T-helper 9 cell (primary cell): ENCODE data around the gene DNA2.
A peak's percentile ranks its signal among the peaks of the same experiment; 100 is the strongest.

Source experiments
- DNase-seq: peaks from one replicate; pipeline ENCODE4 v3.0.0-alpha.2; 2020

The DNA2 gene

GRCh38 chr10:68440898-68441297 lies 30.9 kb downstream of the DNA2 start:
- DNase-seq = no peak

DNA sequence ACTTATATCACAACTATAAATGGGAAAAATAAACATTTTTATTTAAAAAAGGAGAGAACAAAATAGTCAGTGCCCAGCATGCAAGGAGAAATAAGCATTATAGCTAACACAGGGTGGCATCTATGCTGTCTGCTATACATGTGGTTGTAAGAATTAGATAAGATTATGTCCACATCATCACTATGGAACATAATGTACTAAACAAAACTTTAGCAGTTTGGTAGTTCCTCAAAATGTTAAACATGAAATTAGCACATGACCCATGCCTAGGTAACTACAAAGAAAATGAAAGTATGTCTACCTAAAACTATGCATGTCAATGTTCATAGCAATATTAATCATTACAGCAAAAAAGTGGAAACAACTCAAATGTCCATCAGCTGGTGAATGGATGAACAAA lies 36.0 kb downstream of the DNA2 start:
- DNase-seq = no peak

DNA sequence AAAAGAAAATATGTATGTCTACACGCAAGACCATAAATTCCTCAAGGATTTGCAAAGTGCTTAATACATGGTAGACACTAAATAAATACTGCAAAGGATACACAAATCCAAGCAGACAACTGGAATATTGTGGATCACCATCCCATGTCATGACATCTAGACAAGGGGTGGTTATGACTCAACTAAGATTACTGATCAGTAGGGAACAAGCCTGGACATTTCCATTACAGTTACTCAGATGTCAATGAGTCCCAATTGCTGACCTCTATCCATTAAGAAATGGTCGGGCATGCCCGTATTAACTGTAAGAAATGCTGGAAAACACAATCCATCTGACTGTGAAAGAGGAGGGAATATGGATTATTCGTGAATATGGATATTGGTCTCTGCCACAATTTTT lies 37.1 kb downstream of the DNA2 start:
- no peak for DNase-seq

DNA sequence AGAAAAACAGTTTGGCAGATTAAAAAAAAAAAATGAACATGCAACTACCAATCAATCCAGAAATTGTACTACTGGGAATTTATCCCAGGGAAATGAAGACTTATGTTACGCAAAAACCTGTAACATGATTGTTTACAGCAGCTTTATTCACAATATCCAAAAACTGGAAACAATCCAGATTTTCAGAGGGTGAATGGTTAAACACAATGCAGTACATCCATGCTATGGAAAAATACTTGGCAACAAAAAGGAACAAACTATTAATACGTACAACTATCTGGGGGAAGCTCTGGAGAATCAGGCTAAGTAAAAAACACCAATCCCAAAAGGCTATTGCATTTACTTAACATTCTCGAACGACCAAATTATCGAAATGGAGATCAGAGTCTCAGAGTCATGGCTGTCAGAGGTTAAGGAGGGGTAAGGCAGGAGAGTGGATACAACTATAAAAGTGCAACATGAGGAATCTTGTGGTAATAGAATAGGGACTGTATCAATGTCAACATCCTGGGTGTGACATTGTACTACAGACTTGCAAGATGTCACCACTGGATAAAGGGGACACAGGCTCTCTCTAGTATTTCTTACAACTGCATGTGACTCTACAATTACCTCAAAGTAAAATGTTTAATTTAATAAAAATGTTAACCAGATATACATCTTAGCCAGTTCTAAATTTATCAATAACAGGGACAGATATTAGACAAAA lies 43.2 kb downstream of the DNA2 start:
- DNase-seq = no peak

DNA sequence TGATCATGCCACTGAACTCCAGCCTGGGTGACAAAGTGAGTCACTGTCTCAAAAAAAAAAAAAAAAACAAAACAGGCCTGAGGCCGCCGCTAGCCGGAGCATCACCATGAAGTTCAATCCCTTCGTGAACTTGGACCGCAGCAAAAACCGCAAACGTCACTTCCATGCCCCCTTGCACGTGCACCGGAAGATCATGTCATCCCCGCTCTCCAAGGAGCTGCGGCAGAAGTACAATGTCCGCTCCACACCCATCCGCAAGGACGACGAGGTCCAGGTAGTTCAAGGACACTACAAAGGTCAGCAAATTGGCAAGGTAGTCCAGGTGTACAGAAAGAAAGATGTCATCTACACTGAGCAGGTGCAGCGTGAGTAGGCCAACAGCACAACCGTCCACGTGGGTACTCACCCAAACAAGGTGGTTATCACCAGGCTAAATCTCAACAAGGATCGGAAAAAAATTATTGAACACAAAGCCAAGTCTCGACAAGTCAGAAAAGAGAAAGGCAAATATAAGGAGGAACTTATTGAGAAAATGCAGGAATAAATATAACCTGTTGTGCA lies 47.2 kb downstream of the DNA2 start:
- no peak for DNase-seq

GRCh38 chr10:68423522-68423921 lies 48.3 kb downstream of the DNA2 start:
- no peak for DNase-seq

- DNase-seq = no peak
Measured at GRCh38 chr10:68419376-68419775, 52.4 kb downstream of the DNA2 start.

GRCh38 chr10:68408898-68409518 lies 62.8 kb downstream of the DNA2 start:
- no peak for DNase-seq

- DNase-seq = peak; percentile 68
Measured at GRCh38 chr10:68406815-68407548, 64.8 kb downstream of the DNA2 start, which contains the start of gene RUFY2. TSS of gene RUFY2 (minus strand) at chr10:68407277. CDS start at chr10:68407189, 88 bp downstream.

GRCh38 chr10:68406111-68406814 lies 65.5 kb downstream of the DNA2 start:
- no peak for DNase-seq

GRCh38 chr10:68403701-68404100 lies 68.1 kb downstream of the DNA2 start:
- DNase-seq = no peak

DNA sequence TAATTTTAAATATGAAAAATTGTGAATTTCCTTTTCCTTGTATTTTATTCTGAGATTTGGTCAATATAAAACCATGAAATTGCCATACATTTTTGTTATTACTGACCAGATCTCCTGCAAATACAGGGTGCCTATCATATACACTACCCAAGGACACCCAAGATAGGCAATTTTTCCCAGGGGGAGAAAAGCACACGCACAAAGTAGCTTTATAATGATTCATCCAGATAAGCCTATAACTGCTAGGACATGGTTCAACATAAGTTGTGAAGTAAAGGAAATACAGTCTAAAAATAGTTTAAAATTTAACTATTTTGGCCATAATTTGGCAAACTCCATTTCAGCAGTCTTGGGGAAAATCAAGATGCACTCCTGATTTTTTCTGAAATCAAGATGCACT lies 69.5 kb downstream of the DNA2 start:
- no peak for DNase-seq

DNA sequence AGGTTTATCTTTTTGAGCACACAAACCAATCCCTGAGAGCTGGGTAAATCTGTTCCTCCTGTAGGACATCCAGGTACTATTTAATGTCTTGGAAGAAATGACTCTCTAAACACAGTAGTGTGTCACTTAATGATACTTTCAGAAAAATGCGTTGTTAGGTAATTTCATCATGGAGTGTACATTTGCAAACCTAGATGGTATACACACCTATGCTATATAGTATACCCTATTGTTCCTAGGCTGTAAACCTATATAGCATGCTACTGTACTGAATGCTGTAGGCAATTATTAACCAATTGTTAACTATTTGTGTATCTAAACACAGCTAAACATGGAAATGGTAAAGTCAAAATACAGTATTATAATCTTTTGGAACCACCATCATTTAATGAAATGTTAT lies 74.8 kb downstream of the DNA2 start:
- no peak for DNase-seq

- DNase-seq = no peak
Measured at GRCh38 chr10:68385740-68386139, 86.0 kb downstream of the DNA2 start.

- DNase-seq = no peak
Measured at GRCh38 chr10:68371604-68372003, 100.2 kb downstream of the DNA2 start.

GRCh38 chr10:68367121-68367520 lies 104.7 kb downstream of the DNA2 start:
- DNase-seq = no peak

DNA sequence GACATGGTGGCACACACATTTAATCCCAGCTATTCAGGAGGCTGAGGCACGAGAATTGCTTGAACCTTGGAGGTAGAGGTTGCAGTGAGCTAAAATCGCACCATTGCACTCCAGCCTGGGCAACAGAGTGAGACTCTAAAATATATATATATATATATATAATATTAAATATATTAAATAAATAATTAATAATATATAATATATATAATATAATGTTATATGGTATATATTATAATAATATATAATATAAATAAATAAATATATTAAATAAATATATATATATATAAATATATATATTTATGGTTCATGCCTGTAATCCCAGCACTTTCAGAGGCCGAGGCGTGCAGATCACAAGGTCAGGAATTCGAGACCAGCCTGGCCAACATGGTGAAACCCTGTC lies 105.2 kb downstream of the DNA2 start:
- DNase-seq = no peak

GRCh38 chr10:68365611-68366010 lies 106.2 kb downstream of the DNA2 start:
- no peak for DNase-seq

DNA sequence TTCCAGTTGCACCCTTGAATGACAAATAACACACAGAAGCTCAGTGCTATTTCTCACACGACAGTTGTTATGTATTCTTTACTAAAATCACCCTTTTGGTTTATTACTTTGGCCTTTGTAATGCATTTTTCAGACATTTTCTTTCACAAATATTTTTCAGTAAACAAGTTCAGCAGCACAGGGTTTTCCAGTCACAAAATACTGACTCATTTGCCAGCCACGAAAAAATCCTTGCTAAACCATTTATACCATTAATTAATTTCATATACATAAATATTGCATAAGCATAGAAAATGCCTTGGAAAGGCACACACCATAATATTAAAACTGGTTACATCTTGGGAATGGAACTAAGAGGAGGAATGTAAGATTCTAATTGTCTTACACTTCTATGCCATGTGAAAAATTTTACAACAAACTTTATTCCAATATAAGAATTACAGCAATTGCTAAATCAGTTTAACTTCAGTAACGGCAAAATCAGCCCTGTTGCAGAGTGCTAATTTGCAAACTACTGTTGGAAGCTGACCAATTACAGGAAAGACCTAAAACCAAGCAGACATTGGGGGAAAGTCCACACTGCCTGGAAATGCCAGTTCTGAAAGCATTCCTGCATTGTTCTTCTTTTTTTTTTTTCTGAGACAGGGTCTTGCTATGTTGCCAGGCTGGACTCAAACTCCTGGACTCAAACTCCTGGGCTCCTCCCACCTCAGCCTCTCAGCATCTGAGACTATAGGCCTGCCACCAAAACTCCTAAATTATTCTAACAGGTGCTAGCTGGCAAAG lies 107.5 kb downstream of the DNA2 start:
- no peak for DNase-seq
